Neuronal stem cell (in vitro differentiated cells): Measurements from ENCODE around the gene CHMP4A.

Experiments
- DNase-seq: peaks from one replicate; pipeline ENCODE4 v3.0.0-alpha.2; 2013; ENCODE audit warnings: low spot score
- H2AFZ ChIP-seq: one replicate; pipeline ENCODE4 v1.6.1; 2013; ENCODE audit warnings: mild to moderate bottlenecking, low read length, inconsistent platforms
- H2AK5ac ChIP-seq: 2 replicates; pipeline ENCODE4 v1.6.1; 2013; ENCODE audit warnings: low read depth, mild to moderate bottlenecking, inconsistent platforms, low read length, moderate library complexity, mixed read lengths
- H2BK120ac ChIP-seq: 2 replicates; pipeline ENCODE4 v1.6.1; 2013; ENCODE audit warnings: low read depth, mild to moderate bottlenecking, inconsistent platforms, low read length, moderate library complexity, mixed read lengths
- H2BK12ac ChIP-seq: one replicate; pipeline ENCODE4 v1.6.1; 2013; ENCODE audit warnings: low read length, inconsistent platforms
- H2BK15ac ChIP-seq: 2 replicates; pipeline ENCODE4 v1.6.1; 2013; ENCODE audit warnings: mild to moderate bottlenecking, low read length, inconsistent platforms, mixed read lengths
- H2BK5ac ChIP-seq: one replicate; pipeline ENCODE4 v1.6.1; 2013; ENCODE audit warnings: inconsistent platforms, mild to moderate bottlenecking, low read length, moderate library complexity
- H3K14ac ChIP-seq: one replicate; pipeline ENCODE4 v1.6.1; 2013; ENCODE audit warnings: low read length, inconsistent platforms
- H3K18ac ChIP-seq: 2 replicates; pipeline ENCODE4 v1.6.1; 2013; ENCODE audit warnings: low read length, inconsistent platforms
- H3K23ac ChIP-seq: 2 replicates; pipeline ENCODE4 v1.6.1; 2013; ENCODE audit warnings: low read depth, mild to moderate bottlenecking, mixed read lengths, low read length, inconsistent platforms; ENCODE audit not compliant: poor library complexity
- H3K27ac ChIP-seq: replicated peaks from 3 replicates; pipeline ENCODE4 v1.5.1; 2013; ENCODE audit warnings: low read length, inconsistent platforms
- H3K27me3 ChIP-seq, 3 experiments: 2 replicates each; pipeline ENCODE4 v1.6.1; 2013; ENCODE audit warnings: low read length in 3 of 3, mild to moderate bottlenecking in 2 of 3, inconsistent platforms in 1 of 3, low read depth in 1 of 3, mixed read lengths in 1 of 3, moderate library complexity in 1 of 3; ENCODE audit not compliant: control insufficient read depth in 3 of 3, insufficient read depth in 3 of 3
- H3K36me3 ChIP-seq, 2 donors: replicated peaks in 1 of 2; 2 replicates each; pipeline ENCODE4 v1.6.1; 2013; ENCODE audit warnings: low read length in 2 of 2; ENCODE audit not compliant: control insufficient read depth in 2 of 2, insufficient read depth in 2 of 2
- H3K4ac ChIP-seq: 2 replicates; pipeline ENCODE4 v1.6.1; 2013; ENCODE audit warnings: inconsistent platforms, mild to moderate bottlenecking, low read length, moderate library complexity
- H3K4me1 ChIP-seq, 2 donors: 1 replicate in 1 of 2; 2 replicates in 1 of 2; pipeline ENCODE4 v1.6.1; 2013; ENCODE audit warnings: low read length in 2 of 2, low read depth in 1 of 2; ENCODE audit not compliant: control insufficient read depth in 2 of 2, insufficient read depth in 1 of 2
- H3K4me2 ChIP-seq: one replicate; pipeline ENCODE4 v1.6.1; 2013; ENCODE audit warnings: mild to moderate bottlenecking, low read length, inconsistent platforms; ENCODE audit not compliant: insufficient read depth, poor library complexity, severe bottlenecking
- H3K4me3 ChIP-seq, 2 donors: 2 replicates each; pipeline ENCODE4 v1.5.1; 2013; ENCODE audit warnings: low read length in 2 of 2, mild to moderate bottlenecking in 2 of 2, inconsistent platforms in 1 of 2, moderate library complexity in 1 of 2
- H3K79me1 ChIP-seq: one replicate; pipeline ENCODE4 v1.6.1; 2013; ENCODE audit warnings: low read depth, mild to moderate bottlenecking, inconsistent platforms, low read length, moderate library complexity
- H3K9ac ChIP-seq: one replicate; pipeline ENCODE4 v1.6.1; 2013; ENCODE audit warnings: mild to moderate bottlenecking, low read depth, low read length, inconsistent platforms; ENCODE audit not compliant: poor library complexity
- H3K9me3 ChIP-seq, 2 donors: replicated peaks in 1 of 2; 2 replicates each; pipeline versions ENCODE3 to v1.6.1; 2013; ENCODE audit warnings: low read length in 2 of 2, mild to moderate bottlenecking in 2 of 2, inconsistent platforms in 1 of 2, low read depth in 1 of 2, mixed read lengths in 1 of 2, moderate library complexity in 1 of 2; ENCODE audit not compliant: control insufficient read depth in 2 of 2, insufficient read depth in 1 of 2
- H4K8ac ChIP-seq: one replicate; pipeline ENCODE4 v1.6.1; 2013; ENCODE audit warnings: low read depth, mild to moderate bottlenecking, inconsistent platforms, low read length, moderate library complexity
- H4K91ac ChIP-seq: one replicate; pipeline ENCODE4 v1.6.1; 2013; ENCODE audit warnings: low read length, low read depth, mild to moderate bottlenecking, inconsistent platforms; ENCODE audit not compliant: poor library complexity
- WGBS, 2 donors: extraction: QIAGEN DNeasy Blood & Tissue Kit; methylation state at CpG; one replicate each; pipeline ENCODE4 v1.1.7; 2013; ENCODE audit warnings: missing lambda C conversion rate in 2 of 2, mixed read lengths in 1 of 2; ENCODE audit not compliant: insufficient read length in 2 of 2, insufficient replicate concordance in 1 of 2; ENCODE audit errors: extremely low coverage in 2 of 2; 5-methylcytosine and 5-hydroxymethylcytosine counted together

CHMP4A gene

DNA sequence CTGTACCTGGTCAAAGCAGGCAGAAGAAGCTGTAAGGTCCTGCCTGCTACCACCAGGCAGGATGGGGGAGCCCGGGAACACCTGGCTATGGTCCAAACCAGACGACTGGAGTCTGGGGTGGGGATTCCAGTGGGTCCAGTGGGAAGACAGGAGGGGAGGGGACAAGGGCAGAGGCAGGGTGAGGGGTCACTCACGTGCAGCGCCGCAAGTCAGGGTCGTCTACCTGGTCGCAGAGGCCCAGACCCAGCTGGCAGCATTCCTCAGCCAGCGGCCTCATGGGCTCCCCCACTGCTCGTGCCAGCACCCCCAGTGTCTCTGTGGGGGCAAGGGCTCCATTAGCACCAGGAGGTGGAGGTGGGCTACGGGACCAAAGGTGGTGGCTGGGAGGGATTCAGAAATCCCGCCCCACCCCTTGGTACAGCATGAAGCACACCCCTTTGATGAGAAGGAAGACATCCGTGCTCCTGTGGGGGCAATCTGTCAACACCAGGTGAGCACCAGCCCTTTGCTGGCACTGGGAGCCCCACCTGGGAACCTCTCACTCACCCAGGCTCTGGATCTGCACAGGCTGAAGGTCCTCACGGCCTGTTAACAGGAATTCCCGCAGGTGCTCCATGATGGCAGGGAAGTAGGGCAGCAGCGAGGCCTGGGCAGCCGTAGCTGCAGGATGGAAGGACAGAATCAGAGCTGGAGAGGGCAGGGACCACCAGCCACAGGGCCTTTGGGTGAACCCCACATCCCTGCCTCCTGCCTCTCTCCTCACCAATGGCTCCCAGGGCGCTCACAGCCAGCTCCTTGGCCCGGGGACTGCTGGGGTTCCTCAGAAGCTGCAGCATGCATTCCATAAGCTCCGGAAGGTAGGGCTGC is 29.0 kb downstream of the CHMP4A start:
- no peak for DNase-seq
- H3K27ac ChIP-seq, result no peak overlapping the region
- no peak overlapping the region for H2BK12ac ChIP-seq
- no peak overlapping the region for H2AFZ ChIP-seq
- peaks cover 12% of the 10 kb centered on the region for H3K79me1 ChIP-seq
- H2BK15ac ChIP-seq, result no peak overlapping the region
- no peak overlapping the region for H3K18ac ChIP-seq
- H3K9me3 ChIP-seq, result no peaks in the 10 kb centered on the region
- no peak overlapping the region for H3K4me3 ChIP-seq
- no peak overlapping the region for H3K23ac ChIP-seq
- no peak overlapping the region for H3K14ac ChIP-seq
- no peak overlapping the region for H2AK5ac ChIP-seq
- H3K36me3 ChIP-seq, result peaks cover 70 to 82% of the 10 kb centered on the region in 2 donors
- no peak overlapping the region for H3K9ac ChIP-seq
- H4K91ac ChIP-seq, result no peak overlapping the region
- no peaks in the 10 kb centered on the region for H3K27me3 ChIP-seq
- H4K8ac ChIP-seq, result no peak overlapping the region
- H2BK5ac ChIP-seq, result peak overlapping the region; percentile 20
- H3K4me2 ChIP-seq, result no peak overlapping the region
- H2BK120ac ChIP-seq, result no peak overlapping the region
- H3K4ac ChIP-seq, result no peak overlapping the region
- WGBS, 2 donors, result no CpG with 5 or more reads among the region's 19 CpGs
- peaks cover 4 to 7% of the 10 kb centered on the region in 2 donors for H3K4me1 ChIP-seq

- Histone ChIP-seq H3K23ac (peak overlapping the region; percentile 20), H3K36me3 (peaks cover 82 to 95% of the 10 kb centered on the region in 2 donors), H3K9ac (no peak overlapping the region)
Measured at GRCh38 chr14:24183014-24183481, 30.2 kb downstream of the CHMP4A start.

DNA sequence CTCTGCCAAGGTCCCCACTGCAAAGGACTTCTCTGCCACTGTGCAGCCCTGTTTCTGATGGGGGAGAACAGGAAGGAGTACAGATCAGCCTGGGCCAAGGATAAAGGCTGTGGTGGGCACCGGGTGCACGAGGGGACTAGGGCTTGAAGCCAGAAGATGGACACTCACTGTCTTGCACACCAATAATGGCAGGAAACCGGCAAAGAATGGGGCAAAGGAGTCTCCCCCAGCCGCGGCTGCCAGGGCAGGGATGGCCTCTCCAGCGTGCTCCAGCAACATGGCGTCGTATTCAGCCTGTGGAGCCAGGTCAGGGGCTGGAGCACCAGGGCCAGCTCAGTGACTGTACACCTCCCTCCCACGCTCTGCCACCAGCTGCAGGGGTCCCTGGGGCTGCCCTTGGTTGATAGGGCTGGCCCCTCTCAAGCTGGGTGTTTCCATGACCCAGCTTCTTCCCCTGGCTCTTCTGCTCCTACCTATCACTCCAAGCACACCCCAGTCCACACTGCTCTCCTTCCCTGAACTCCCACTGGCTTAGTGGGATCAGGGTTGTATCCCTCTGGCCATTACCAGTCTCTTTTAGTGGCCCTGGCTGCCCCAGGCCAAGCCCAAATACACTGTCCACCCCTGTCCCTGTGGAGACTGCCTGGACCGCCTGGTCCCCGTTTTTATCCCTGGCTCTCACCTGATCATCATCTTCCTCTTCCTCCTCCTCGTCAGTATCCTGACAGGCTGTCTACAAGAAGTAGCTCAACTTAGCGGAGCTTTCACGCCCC is 31.0 kb downstream of the CHMP4A start:
- no CpG with 5 or more reads among the region's 14 CpGs for WGBS, 2 donors
- no peak overlapping the region for H4K91ac ChIP-seq

More at GRCh38 chr14:24183014-24183481, 30.2 kb downstream of the CHMP4A start:
- no peak overlapping the region for H2BK12ac ChIP-seq
- no peaks in the 10 kb centered on the region for H3K9me3 ChIP-seq
- H3K27me3 ChIP-seq, result no peaks in the 10 kb centered on the region
- no peak overlapping the region for H3K18ac ChIP-seq
- no peak overlapping the region for H3K14ac ChIP-seq
- DNase-seq, result no peak
- no peak overlapping the region for H2AK5ac ChIP-seq
- no peak overlapping the region for H3K27ac ChIP-seq
- H3K4ac ChIP-seq, result no peak overlapping the region
- H2AFZ ChIP-seq, result no peak overlapping the region
- H3K4me3 ChIP-seq, result no peak overlapping the region
- H3K4me2 ChIP-seq, result no peak overlapping the region
- no CpG with 5 or more reads among the region's 15 CpGs for WGBS, 2 donors
- H4K91ac ChIP-seq, result no peak overlapping the region
- no peak overlapping the region for H4K8ac ChIP-seq
- no peak overlapping the region for H2BK5ac ChIP-seq
- no peak overlapping the region for H2BK120ac ChIP-seq
- peaks cover 4 to 7% of the 10 kb centered on the region in 2 donors for H3K4me1 ChIP-seq
- H3K79me1 ChIP-seq, result peaks cover 12% of the 10 kb centered on the region
- H2BK15ac ChIP-seq, result no peak overlapping the region

More for the DNA sequence above, 31.0 kb downstream of the CHMP4A start:
- no peak overlapping the region for H2BK120ac ChIP-seq
- no peaks in the 10 kb centered on the region for H3K9me3 ChIP-seq
- peaks cover 86 to 99% of the 10 kb centered on the region in 2 donors for H3K36me3 ChIP-seq
- no peak overlapping the region for H3K14ac ChIP-seq
- H3K4me3 ChIP-seq, result peak overlapping the region in 1 of 2 donors; percentile 2
- no peak overlapping the region for H2BK15ac ChIP-seq
- no peak overlapping the region for H4K8ac ChIP-seq
- peak overlapping the region; percentile 9 for H3K9ac ChIP-seq
- H2AK5ac ChIP-seq, result no peak overlapping the region
- no peak overlapping the region for H3K27ac ChIP-seq
- H3K27me3 ChIP-seq, result no peaks in the 10 kb centered on the region
- no peak overlapping the region for H3K4ac ChIP-seq
- no peak overlapping the region for H3K18ac ChIP-seq
- H2BK5ac ChIP-seq, result no peak overlapping the region
- H3K4me1 ChIP-seq, result no peaks in the 10 kb centered on the region
- peaks cover 8% of the 10 kb centered on the region for H3K79me1 ChIP-seq
- H2BK12ac ChIP-seq, result no peak overlapping the region
- H3K23ac ChIP-seq, result peak overlapping the region; percentile 43
- no peak for DNase-seq
- no peak overlapping the region for H3K4me2 ChIP-seq
- no peak overlapping the region for H2AFZ ChIP-seq
